Measurements from ENCODE around the gene SERF2. TPM values are rescaled to one million over a fixed set of nuclear protein-coding genes. Genes with fewer than 3 reads are reported as not detected.

Gene SERF2
- total and polyA plus RNA-seq, 2 of the 13 experiments (the other 11 are each of a cell fraction or from before 2014, with no cell fraction given), result 811 to 1,257 TPM

GRCh38 chr15:43826508-43827341 lies 34.6 kb downstream of the SERF2 start, which contains the start of gene WDR76 (continued):
- TF ChIP-seq KIAA2018 (CRISPR knock-in tag; IDR thresholded peaks at IDR 0.05; ENCODE audit: borderline replicate concordance) (no peak), UBTF (CRISPR knock-in tag; IDR thresholded peaks at IDR 0.05) (no peak), ZNF841 (CRISPR knock-in tag; IDR thresholded peaks at IDR 0.05; ENCODE audit: borderline replicate concordance) (no peak), ZFP41 (CRISPR knock-in tag; IDR thresholded peaks at IDR 0.05; ENCODE audit: borderline replicate concordance) (no peak), CBX2 (IDR thresholded peaks at IDR 0.05; ENCODE audit: low read depth, low read length) (no peak), CBX2 (CRISPR knock-in tag; IDR thresholded peaks at IDR 0.05; ENCODE audit: low read depth) (no peak), ZNF296 (CRISPR knock-in tag; conservative IDR thresholded peaks at IDR 0.05) (no peak), ZNF547 (CRISPR knock-in tag; IDR thresholded peaks at IDR 0.05) (no peak), SAP130 (CRISPR knock-in tag; IDR thresholded peaks at IDR 0.05; ENCODE audit: low read depth) (peak; percentile 65), PHF8 (CRISPR knock-in tag; IDR thresholded peaks at IDR 0.05) (peak; percentile 39; the same call in 1 of the 2 replicates), ZNF747 (CRISPR knock-in tag; IDR thresholded peaks at IDR 0.05; ENCODE audit: borderline replicate concordance) (0 out of 2 replicates have a peak, but pooled peaks have one; percentile 57), SPEN (CRISPR knock-in tag; IDR thresholded peaks at IDR 0.05; ENCODE audit: low read depth) (peak; percentile 37; the same call in 1 of the 2 replicates), ZBED4 (CRISPR knock-in tag; IDR thresholded peaks at IDR 0.05; ENCODE audit: borderline replicate concordance) (no peak)

Measured in HepG2 (cell line).